ENCODE results near the gene FN3KRP.
A peak's percentile ranks its signal among the peaks of the same experiment; 100 is the strongest.

FN3KRP gene

DNA sequence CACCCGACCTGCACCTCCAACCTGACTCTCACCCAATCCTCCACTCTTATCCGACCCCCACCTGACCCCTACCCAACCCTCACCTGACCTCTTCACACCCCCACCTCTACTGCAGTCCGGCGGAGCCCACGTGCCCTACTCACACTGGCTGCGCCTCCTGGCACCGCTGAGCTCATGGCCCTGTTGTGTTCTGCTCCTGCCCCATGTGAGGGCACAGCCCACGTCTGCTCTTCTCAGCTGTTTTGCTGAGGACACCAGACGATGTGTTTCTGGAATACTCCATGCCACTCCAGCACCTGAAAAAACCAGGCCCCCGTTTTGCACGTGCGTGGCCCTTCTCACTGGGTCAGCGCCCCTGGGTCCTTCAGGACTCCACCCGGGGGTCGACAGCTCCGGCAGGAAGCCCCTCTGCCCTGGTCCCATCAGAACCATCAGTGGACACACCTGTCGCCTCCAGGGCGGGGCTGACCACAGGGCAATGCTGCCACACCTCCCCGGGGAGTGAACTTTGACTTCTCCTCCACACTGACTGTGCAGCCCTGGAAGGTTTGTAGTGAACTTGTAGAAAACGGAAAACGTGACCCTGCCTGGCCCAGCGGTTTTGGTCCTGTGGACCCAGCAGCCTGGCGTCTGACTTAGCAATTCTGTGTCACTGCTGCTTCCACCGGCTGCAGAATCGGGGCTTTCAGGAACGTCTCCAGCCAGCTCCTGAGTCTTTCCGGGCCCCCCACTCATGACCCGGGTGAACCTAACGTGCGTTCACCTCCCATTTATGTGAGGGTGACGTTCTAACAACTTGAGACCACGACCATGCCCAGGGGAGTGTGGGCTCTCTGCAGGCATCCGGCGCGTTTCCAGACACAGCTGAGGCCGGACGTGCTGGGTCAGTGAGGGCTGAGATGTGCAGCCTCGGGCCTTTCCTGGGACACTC is 12.3 kb upstream of the FN3KRP start:
- DNase-seq: no peak
- in situ Hi-C loops (cut with MboI; ENCODE audit: low pct_unique_long_range_greater_than_20kb, low sequenced_read_pairs): no loop called here

- in situ Hi-C loops (cut with MboI; ENCODE audit: low pct_unique_long_range_greater_than_20kb, low sequenced_read_pairs): no loop called here
- no peak for DNase-seq
Measured at GRCh38 chr17:82704886-82705285, 11.6 kb upstream of the FN3KRP start.

GRCh38 chr17:82705756-82706155 is 10.8 kb upstream of the FN3KRP start:
- DNase-seq: no peak
- in situ Hi-C loops (cut with MboI; ENCODE audit: low pct_unique_long_range_greater_than_20kb, low sequenced_read_pairs): no loop called here

DNA sequence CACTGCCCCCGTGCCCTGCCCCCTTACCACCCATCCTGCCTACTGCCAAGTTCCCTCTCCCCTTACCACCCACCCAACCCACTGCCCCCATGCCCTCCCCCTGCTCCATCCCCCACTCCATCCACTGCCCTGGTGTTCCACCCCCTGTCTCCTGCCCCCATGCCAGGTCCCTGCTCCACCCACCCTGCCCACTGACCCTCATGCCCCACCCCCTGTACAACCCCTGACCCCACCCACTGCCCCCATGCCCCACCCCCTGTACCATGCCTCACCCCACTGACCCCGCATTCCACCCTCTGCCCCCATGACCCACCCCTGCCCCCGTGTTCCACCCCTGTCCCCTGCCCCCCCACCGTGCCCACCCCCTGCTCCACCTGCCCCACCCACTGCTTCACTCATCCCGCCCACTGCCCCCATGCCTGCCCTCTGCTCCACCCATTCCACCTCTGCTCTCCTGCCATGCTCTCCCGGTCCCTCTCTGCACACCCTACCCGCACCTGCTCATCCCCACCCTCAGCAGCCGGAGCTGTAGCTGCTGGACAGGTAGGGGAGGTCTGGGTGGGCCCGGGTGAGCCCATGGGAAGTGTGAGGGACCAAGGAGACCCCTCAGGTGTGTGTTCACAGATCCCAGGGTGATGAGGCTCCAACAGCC is 7.4 kb upstream of the FN3KRP start:
- in situ Hi-C loops (cut with MboI; ENCODE audit: low pct_unique_long_range_greater_than_20kb, low sequenced_read_pairs): no loop called here

GRCh38 chr17:82709676-82710498 is 6.6 kb upstream of the FN3KRP start:
- DNase-seq: no peak
- in situ Hi-C loops (cut with MboI; ENCODE audit: low pct_unique_long_range_greater_than_20kb, low sequenced_read_pairs): no loop called here

More for the DNA sequence above, 7.4 kb upstream of the FN3KRP start:
- DNase-seq: no peak

DNA sequence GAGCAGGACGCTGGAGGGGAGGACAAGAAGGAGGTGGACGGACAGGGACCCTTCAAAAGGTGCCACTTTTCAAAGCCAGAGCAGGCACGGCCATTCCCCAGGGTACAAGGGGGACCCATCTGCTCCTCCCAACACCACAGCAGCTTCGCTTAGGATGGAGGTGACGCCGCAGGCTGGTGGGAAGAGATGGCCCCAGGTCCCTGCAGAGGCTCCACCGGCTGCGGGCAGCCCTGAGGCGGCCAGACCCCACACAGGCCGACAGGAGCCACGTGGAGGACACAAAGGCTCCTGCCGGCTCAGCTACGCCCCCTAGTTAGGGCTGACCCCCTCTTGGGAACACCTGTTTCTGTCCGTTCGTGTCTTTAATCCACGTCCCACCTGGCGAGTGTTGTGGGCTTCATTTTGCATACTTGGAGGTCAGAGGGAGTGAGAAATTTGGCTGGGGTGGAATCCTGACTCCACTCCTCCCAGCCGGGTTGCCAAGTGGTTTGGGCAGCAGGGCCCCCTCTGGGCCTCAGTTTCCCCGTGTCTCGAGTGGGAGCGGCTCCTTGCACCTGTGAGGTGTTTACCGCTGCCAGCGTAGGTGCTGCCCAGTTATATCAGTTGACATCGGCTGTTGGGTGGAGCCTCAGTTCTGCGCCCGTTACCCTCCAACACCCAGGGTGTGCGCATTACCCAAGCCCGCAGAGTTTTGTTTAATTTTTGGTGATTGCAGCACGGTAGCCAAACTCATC is 5.8 kb upstream of the FN3KRP start:
- DNase-seq: no peak
- in situ Hi-C loops (cut with MboI; ENCODE audit: low pct_unique_long_range_greater_than_20kb, low sequenced_read_pairs): no loop called here

DNA sequence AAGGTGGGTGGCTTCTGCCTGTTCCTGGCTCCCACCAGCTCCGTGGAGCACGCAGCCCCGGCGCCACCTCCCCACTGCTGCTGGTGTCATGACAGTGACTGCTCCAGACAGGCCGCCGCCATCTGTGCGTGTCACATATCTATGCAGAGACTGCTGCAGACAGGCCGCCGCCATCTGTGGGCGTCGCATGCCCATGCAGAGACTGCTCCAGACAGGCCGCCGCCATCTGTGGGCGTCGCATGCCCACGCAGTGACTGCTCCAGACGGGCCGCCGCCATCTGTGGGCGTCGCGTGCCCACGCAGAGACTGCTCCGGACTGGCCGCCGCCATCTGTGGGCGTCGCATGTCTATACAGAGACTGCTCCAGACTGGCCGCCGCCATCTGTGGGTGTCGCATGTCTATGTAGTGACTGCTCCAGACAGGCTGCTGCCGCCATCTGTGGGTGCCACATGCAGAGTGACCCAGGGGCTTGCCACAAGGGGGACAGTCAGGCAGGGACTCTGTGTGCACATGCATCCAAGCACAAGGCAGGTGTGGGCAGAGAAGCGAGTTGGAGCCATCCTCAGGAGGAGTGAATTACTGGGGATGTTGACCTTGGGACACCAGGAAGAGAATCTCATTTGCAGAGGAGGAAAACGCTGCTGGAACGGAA is 3.3 kb upstream of the FN3KRP start:
- in situ Hi-C loops (cut with MboI; ENCODE audit: low pct_unique_long_range_greater_than_20kb, low sequenced_read_pairs): no loop called here
- no peak for DNase-seq

DNA sequence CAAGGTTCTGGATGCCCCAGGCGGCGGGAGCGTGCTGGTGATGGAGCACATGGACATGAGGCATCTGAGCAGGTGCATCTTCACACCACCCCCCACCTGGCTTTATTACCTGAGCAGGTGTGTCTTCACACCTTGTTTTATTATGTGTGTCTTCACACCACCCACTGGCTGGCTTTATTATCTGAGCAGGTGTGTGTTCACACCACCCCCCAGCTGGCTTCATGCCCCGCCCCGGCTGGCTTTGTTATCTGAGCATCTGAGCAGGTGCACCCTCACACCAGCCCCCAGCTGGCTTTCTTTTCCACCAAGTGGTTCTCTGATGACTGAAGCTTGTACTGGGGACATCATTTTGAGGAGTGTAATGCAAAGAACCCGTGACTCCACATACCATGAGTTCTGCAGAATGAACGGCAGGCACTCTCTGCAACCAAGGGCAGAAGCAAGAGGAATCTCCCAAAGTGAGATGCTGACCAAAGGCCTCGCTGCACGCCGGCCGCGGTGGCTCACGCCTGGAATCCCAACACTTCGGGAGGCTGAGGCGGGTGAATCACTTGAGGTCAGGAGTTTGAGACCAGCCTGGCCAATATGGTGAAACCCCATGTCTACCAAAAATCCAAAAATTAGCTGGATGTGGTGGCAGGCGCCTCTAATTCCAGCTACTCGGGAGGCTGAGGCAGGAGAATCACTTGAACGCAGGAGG is 2.6 kb downstream of the FN3KRP start:
- no peak for DNase-seq

GRCh38 chr17:82720204-82720603 is 3.7 kb downstream of the FN3KRP start:
- no peak for DNase-seq
- in situ Hi-C loops (cut with MboI; ENCODE audit: low pct_unique_long_range_greater_than_20kb, low sequenced_read_pairs): no loop called here

More for the DNA sequence above, 2.6 kb downstream of the FN3KRP start:
- in situ Hi-C loops (cut with MboI; ENCODE audit: low pct_unique_long_range_greater_than_20kb, low sequenced_read_pairs): no loop called here

DNA sequence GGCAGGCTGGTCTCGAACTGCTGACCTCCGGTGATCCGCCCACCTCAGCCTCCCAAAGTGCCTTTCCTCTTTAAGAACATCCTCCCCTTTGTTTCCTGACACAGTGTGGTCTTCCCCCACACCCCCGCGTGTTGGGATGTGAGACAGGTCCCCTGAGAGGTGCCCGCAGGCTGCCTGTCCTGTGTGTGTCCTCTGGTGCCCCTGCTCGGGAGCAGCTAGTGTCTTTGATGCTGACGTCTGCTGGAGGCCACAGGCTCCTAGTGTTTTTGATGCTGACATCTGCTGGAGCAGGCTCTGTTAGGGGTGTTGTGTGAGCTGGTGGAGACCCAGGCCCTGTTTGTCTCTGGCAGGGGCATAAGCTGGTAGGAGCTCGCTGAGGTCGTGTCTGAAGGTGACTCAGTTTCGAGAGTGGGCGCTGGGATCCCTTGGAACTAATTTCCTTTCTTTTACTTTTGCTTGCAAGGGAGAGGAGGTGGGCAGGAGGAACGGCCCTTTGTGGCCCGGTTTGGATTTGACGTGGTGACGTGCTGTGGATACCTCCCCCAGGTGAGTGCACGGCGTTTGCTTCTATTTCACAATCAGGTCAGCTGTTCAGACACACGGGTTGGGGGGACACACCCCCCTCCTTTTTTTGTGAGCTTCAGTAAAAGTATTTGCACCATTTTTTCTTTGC is 6.0 kb downstream of the FN3KRP start:
- DNase-seq: no peak

DNA sequence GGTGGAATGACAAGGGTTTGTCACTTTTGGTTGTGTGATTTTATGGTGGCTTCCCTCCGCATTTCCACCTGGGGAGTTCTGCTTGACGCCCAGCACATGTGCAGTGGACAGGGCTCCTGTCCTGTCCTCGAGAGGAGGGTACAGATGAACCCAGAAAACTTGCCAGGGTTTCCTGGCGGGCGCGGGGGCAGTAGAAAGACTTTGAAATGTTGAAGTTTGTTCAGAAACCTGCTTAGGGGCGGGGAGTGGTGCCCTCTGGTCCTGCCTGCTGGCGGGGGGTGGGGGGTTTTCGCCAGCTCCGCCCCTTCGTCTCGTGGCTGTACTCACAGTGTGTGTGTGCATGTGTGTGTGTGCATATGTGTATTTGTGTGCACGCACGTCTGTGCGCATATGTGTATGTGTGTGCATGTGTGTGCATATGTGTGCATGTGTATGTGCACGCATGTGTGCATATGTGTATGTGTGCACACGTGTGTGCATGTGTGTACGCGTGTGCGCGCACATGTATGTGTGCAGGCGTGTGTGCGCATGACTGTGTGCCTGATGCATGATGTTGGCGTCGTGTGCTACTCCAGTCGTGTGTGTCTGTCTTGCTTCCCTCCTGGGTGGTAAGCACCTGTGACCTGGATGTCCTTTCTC is 6.8 kb downstream of the FN3KRP start:
- in situ Hi-C loops (cut with MboI; ENCODE audit: low pct_unique_long_range_greater_than_20kb, low sequenced_read_pairs): no loop called here
- no peak for DNase-seq

More for the DNA sequence above, 6.0 kb downstream of the FN3KRP start:
- in situ Hi-C loops (cut with MboI; ENCODE audit: low pct_unique_long_range_greater_than_20kb, low sequenced_read_pairs): no loop called here

GRCh38 chr17:82726427-82726826 is 9.9 kb downstream of the FN3KRP start:
- no peak for DNase-seq
- in situ Hi-C loops (cut with MboI; ENCODE audit: low pct_unique_long_range_greater_than_20kb, low sequenced_read_pairs): no loop called here

GRCh38 chr17:82729479-82730260 is 13.2 kb downstream of the FN3KRP start:
- no peak for DNase-seq
- in situ Hi-C loops (cut with MboI; ENCODE audit: low pct_unique_long_range_greater_than_20kb, low sequenced_read_pairs): no loop called here

- in situ Hi-C loops (cut with MboI; ENCODE audit: low pct_unique_long_range_greater_than_20kb, low sequenced_read_pairs): no loop called here
- no peak for DNase-seq
Measured at GRCh38 chr17:82732118-82732743, 15.7 kb downstream of the FN3KRP start.

- peak; percentile 53 for DNase-seq
- in situ Hi-C loops (cut with MboI; ENCODE audit: low pct_unique_long_range_greater_than_20kb, low sequenced_read_pairs): no loop called here
Measured at GRCh38 chr17:82734987-82735866, 18.7 kb downstream of the FN3KRP start, which contains the start of gene FN3K. FN3K (plus strand) TSS chr17:82735615; CDS start chr17:82735637, 22 bp downstream.

Data from KBM-7 (cell line).